Activated T-cell treated with anti-CD3 and anti-CD28 coated beads, Interleukin-2, amount 50 U/mL, for 48 hours (primary cell): ENCODE measurements around the gene RABIF.
"Not testable (repeated sequence)": the region's sequence is repeated elsewhere in the genome, so short reads cannot be mapped to it uniquely, and the experiment has no call there.

Source experiments
- DNase-seq, 2 experiments: peaks; one replicate each; pipeline ENCODE4 v3.0.0-alpha.2; 2020

The RABIF gene

DNA sequence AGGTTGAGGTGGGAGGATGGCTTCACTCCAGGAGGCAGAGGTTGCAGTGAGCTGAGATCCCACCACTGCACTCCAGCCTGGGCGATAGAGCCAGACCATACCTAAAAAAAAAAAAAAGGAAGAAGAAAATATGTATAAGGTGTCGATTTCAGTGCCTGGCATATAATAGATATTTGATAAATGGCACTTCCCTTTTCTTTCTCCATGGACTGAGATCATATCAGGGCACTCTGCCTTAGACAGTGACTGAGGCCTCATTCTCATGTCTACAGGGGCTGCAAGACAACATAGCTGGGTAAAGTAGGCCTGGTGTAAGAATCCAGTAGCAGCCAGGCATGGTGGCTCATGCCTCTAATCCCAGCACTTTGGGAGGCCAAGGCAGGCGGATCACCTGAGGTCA, 57.0 kb downstream of the RABIF start:
- DNase-seq, result no peak

DNA sequence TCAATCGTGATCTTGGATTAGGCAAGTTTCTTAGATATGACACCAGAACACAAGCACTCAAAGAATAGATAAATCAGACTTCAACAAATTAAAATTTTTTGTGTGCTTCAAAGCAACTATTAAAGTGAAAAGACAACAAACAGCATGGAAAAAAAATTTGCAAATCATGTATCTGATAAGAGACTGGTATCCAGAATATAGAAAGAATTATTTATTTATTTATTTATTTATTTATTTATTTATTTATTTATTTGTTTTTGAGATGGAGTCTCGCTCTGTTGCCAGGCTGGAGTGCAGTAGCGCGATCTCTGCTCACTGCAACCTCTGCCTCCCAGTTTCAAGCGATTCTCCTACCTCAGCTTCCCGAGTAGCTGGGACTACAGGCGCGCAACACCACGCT, 59.7 kb downstream of the RABIF start:
- DNase-seq, result not testable (repeated sequence)
